ENCODE measurements around the gene MAGI1. TPM values are rescaled to one million over a fixed set of nuclear protein-coding genes. Genes with fewer than 3 reads are reported as not detected.

Gene MAGI1
- total RNA-seq, 6 donors from 2014 or later, result 33.0 to 72.9 (median 62.4) TPM

- H3K27ac ChIP-seq, result no peak overlapping the region
- H3K27me3 ChIP-seq, result no peaks in the 10 kb centered on the region
- no peak overlapping the region for H3K4me3 ChIP-seq
- TF ChIP-seq POLR2A (IDR thresholded peaks at IDR 0.05) (no peak), CTCF (IDR thresholded peaks at IDR 0.05) (no peak), EP300 (IDR thresholded peaks at IDR 0.05) (no peak), POLR2AphosphoS5 (IDR thresholded peaks at IDR 0.05) (no peak)
- no peak for ATAC-seq (ENCODE audit: low FRiP score in 2 of 2)
- no peak for DNase-seq
- no peaks in the 10 kb centered on the region for H3K36me3 ChIP-seq
- no peaks in the 10 kb centered on the region for H3K9me3 ChIP-seq
- H3K4me1 ChIP-seq, result no peaks in the 10 kb centered on the region
Measured at GRCh38 chr3:65584002-65584401, 454.7 kb downstream of the MAGI1 start.

- Histone ChIP-seq H3K27me3 (no peaks in the 10 kb centered on the region), H3K9me3 (no peaks in the 10 kb centered on the region), H3K36me3 (no peaks in the 10 kb centered on the region), H3K27ac (no peak overlapping the region), H3K4me3 (no peak overlapping the region), H3K4me1 (no peaks in the 10 kb centered on the region)
- ATAC-seq (ENCODE audit: low FRiP score in 2 of 2), result no peak
- DNase-seq, result no peak
- 97 to 100% methylated on average over 1 of the region's 1 CpG for WGBS, 2 donors
- TF ChIP-seq POLR2A (IDR thresholded peaks at IDR 0.05), result no peak
- no peak for TF ChIP-seq POLR2AphosphoS5 (IDR thresholded peaks at IDR 0.05)
- TF ChIP-seq EP300 (IDR thresholded peaks at IDR 0.05), result no peak
- no peak for TF ChIP-seq CTCF (IDR thresholded peaks at IDR 0.05)
Measured at GRCh38 chr3:65583188-65583587, 455.5 kb downstream of the MAGI1 start.

- WGBS, 2 donors, result 73 to 94% methylated on average over 7 of the region's 7 CpGs
- Histone ChIP-seq H3K27me3 (no peaks in the 10 kb centered on the region), H3K9me3 (no peaks in the 10 kb centered on the region), H3K27ac (no peak overlapping the region), H3K36me3 (no peaks in the 10 kb centered on the region), H3K4me1 (no peaks in the 10 kb centered on the region), H3K4me3 (no peak overlapping the region)
- DNase-seq, result no peak
- TF ChIP-seq POLR2A (IDR thresholded peaks at IDR 0.05) (no peak), CTCF (IDR thresholded peaks at IDR 0.05) (no peak), POLR2AphosphoS5 (IDR thresholded peaks at IDR 0.05) (no peak), EP300 (IDR thresholded peaks at IDR 0.05) (no peak)
- no peak for ATAC-seq (ENCODE audit: low FRiP score in 2 of 2)
Measured at GRCh38 chr3:65582012-65582717, 456.6 kb downstream of the MAGI1 start.

GRCh38 chr3:65581313-65581712 is 457.4 kb downstream of the MAGI1 start:
- no peaks in the 10 kb centered on the region for H3K27me3 ChIP-seq
- no peak overlapping the region for H3K27ac ChIP-seq
- no peaks in the 10 kb centered on the region for H3K4me1 ChIP-seq
- H3K4me3 ChIP-seq, result no peak overlapping the region
- no peaks in the 10 kb centered on the region for H3K36me3 ChIP-seq
- 79 to 88% methylated on average over 2 of the region's 2 CpGs for WGBS, 2 donors
- ATAC-seq (ENCODE audit: low FRiP score in 2 of 2), result no peak
- no peaks in the 10 kb centered on the region for H3K9me3 ChIP-seq
- no peak for DNase-seq
- no peak for TF ChIP-seq CTCF (IDR thresholded peaks at IDR 0.05)
- no peak for TF ChIP-seq POLR2A (IDR thresholded peaks at IDR 0.05)
- TF ChIP-seq POLR2AphosphoS5 (IDR thresholded peaks at IDR 0.05), result no peak
- no peak for TF ChIP-seq EP300 (IDR thresholded peaks at IDR 0.05)

- ATAC-seq (ENCODE audit: low FRiP score in 2 of 2), result peak in 1 of 2 donors; percentile 19
Measured at GRCh38 chr3:65578861-65579260, 459.9 kb downstream of the MAGI1 start.

More at GRCh38 chr3:65578861-65579260, 459.9 kb downstream of the MAGI1 start:
- no peaks in the 10 kb centered on the region for H3K4me1 ChIP-seq
- no peak overlapping the region for H3K4me3 ChIP-seq
- TF ChIP-seq POLR2AphosphoS5 (IDR thresholded peaks at IDR 0.05), result no peak
- no peak for TF ChIP-seq POLR2A (IDR thresholded peaks at IDR 0.05)
- no peak for TF ChIP-seq CTCF (IDR thresholded peaks at IDR 0.05)
- TF ChIP-seq EP300 (IDR thresholded peaks at IDR 0.05), result no peak
- H3K36me3 ChIP-seq, result no peaks in the 10 kb centered on the region
- no peaks in the 10 kb centered on the region for H3K9me3 ChIP-seq
- H3K27me3 ChIP-seq, result no peaks in the 10 kb centered on the region
- no peak for DNase-seq
- WGBS, 2 donors, result 95 to 100% methylated on average over 5 of the region's 5 CpGs
- no peak overlapping the region for H3K27ac ChIP-seq
